Activated B cell treated with CpG ODN at 0.5 μM for 24 hours (primary cell): ENCODE data around the gene DNMBP. TPM values are rescaled to one million over a fixed set of nuclear protein-coding genes. Genes with fewer than 3 reads are reported as not detected.
"Not testable (repeated sequence)": the region's sequence is repeated elsewhere in the genome, so short reads cannot be mapped to it uniquely, and the experiment has no call there.

Experiments
- ATAC-seq: fragments of 200-7000 bp; cut with Tn5 transposase; one replicate; pipeline ENCODE4 v1.10.0; 2021; ENCODE audit warnings: low read depth, mild to moderate bottlenecking, moderate library complexity
- CTCF ChIA-PET: fragments of 350-600 bp; sonication (Branson Sonifier 250); formaldehyde crosslinking; loops from one replicate; lab custom pipeline; 2021; ENCODE audit warnings: antibody characterized with exemption; lab: Charles Lee
- POLR2A ChIA-PET: fragments of 350-600 bp; sonication (Branson Sonifier 250); formaldehyde crosslinking; loops from one replicate; lab custom pipeline; 2021; ENCODE audit warnings: antibody characterized with exemption; lab: Charles Lee
- DNase-seq: peaks from one replicate; pipeline ENCODE4 v3.0.0; 2022
- H3K27ac Mint-ChIP-seq: one replicate; pipeline ENCODE4 v1.8.0; 2020; ENCODE audit warnings: mixed read lengths
- H3K27me3 Mint-ChIP-seq: one replicate; pipeline ENCODE4 v1.8.0; 2021; ENCODE audit warnings: mixed read lengths
- H3K36me3 Mint-ChIP-seq: one replicate; pipeline ENCODE4 v1.8.0; 2021; ENCODE audit warnings: low read depth, mixed read lengths
- H3K4me1 Mint-ChIP-seq: one replicate; pipeline ENCODE4 v1.8.0; 2021; ENCODE audit warnings: mixed read lengths
- H3K4me3 Mint-ChIP-seq: one replicate; pipeline ENCODE4 v1.8.0; 2020; ENCODE audit warnings: mild to moderate bottlenecking, mixed read lengths
- H3K9me3 Mint-ChIP-seq: one replicate; pipeline ENCODE4 v1.8.0; 2020; ENCODE audit warnings: mixed read lengths
- CTCF ChIP-seq: fragments of 200-600 bp; IDR thresholded peaks from one replicate; pipeline ENCODE4 v1.8.0; 2022; ENCODE audit warnings: antibody characterized with exemption, mild to moderate bottlenecking
- intact Hi-C: fragments of 100-400 bp; cut with micrococcal nuclease; formaldehyde crosslinking; loops from one replicate; pipeline ENCODE4 v1.15.1; 2024
- total RNA-seq: library from RNA; stranded (reverse); gene quantifications from 2 replicates; pipeline ENCODE4 v1.2.3, GENCODE V29; 2022

Gene DNMBP
- total RNA-seq, 1 donor from 2014 or later = 13.1 TPM

- ChIA-PET CTCF (interaction anchor here (2.6 kb wide), 1 partner anchor 176 kb away, joined by 10 read pairs; no protein-coding TSS in a partner anchor), POLR2A (no interaction called here)
- Mint-ChIP-seq H3K9me3 (peaks cover 13% of the 10 kb centered on the region), H3K36me3 (no peaks in the 10 kb centered on the region), H3K27me3 (peaks cover 37% of the 10 kb centered on the region), H3K4me1 (no peaks in the 10 kb centered on the region), H3K27ac (no peak overlapping the region), H3K4me3 (no peak overlapping the region)
- no peak for TF ChIP-seq CTCF
- no peak for ATAC-seq
- no peak for DNase-seq
- intact Hi-C loops = no loop called here
Measured at GRCh38 chr10:99869581-99870122, 140.1 kb downstream of the DNMBP start.

- H3K9me3 Mint-ChIP-seq = peaks cover 13% of the 10 kb centered on the region
- H3K36me3 Mint-ChIP-seq, H3K27ac Mint-ChIP-seq, ATAC-seq, CTCF ChIA-PET, POLR2A ChIA-PET, intact Hi-C loops, DNase-seq, H3K4me3 Mint-ChIP-seq, H3K4me1 Mint-ChIP-seq: not testable (repeated sequence)
- H3K27me3 Mint-ChIP-seq = peaks cover 45% of the 10 kb centered on the region
Measured at GRCh38 chr10:99867250-99867649, 142.5 kb downstream of the DNMBP start.

GRCh38 chr10:99863535-99864240 lies 146.1 kb downstream of the DNMBP start:
- H3K4me3 Mint-ChIP-seq, ATAC-seq, H3K4me1 Mint-ChIP-seq, H3K27ac Mint-ChIP-seq, POLR2A ChIA-PET, DNase-seq, intact Hi-C loops, H3K36me3 Mint-ChIP-seq, CTCF ChIA-PET: not testable (repeated sequence)
- peaks cover 13% of the 10 kb centered on the region for H3K9me3 Mint-ChIP-seq
- peaks cover 40% of the 10 kb centered on the region for H3K27me3 Mint-ChIP-seq

- ChIA-PET CTCF (interaction anchor here (0.7 to 2.2 kb wide), 2 partner anchors 12 to 185 kb away, joined by 4 to 8 read pairs; no protein-coding TSS in a partner anchor), POLR2A (no interaction called here)
- peaks cover 13% of the 10 kb centered on the region for H3K27me3 Mint-ChIP-seq
- no peaks in the 10 kb centered on the region for H3K4me1 Mint-ChIP-seq
- no peak for ATAC-seq
- intact Hi-C loops = no loop called here
- H3K4me3 Mint-ChIP-seq = no peak overlapping the region
- no peak for TF ChIP-seq CTCF
- H3K9me3 Mint-ChIP-seq = peaks cover 3% of the 10 kb centered on the region
- H3K36me3 Mint-ChIP-seq = no peaks in the 10 kb centered on the region
- DNase-seq = no peak
- no peak overlapping the region for H3K27ac Mint-ChIP-seq
Measured at GRCh38 chr10:99860466-99860865, 149.3 kb downstream of the DNMBP start.

- ATAC-seq (no peak), DNase-seq (no peak)
- no peak overlapping the region for H3K4me3 Mint-ChIP-seq
- intact Hi-C loops = no loop called here
- H3K27me3 Mint-ChIP-seq = peaks cover 8% of the 10 kb centered on the region
- no peaks in the 10 kb centered on the region for H3K4me1 Mint-ChIP-seq
- no peak overlapping the region for H3K27ac Mint-ChIP-seq
- ChIA-PET CTCF (interaction anchor here (0.7 to 2.2 kb wide), 3 partner anchors 11 to 186 kb away, joined by 3 to 8 read pairs (median 4); no protein-coding TSS in a partner anchor), POLR2A (no interaction called here)
- no peak for TF ChIP-seq CTCF
- no peaks in the 10 kb centered on the region for H3K9me3 Mint-ChIP-seq
- H3K36me3 Mint-ChIP-seq = no peaks in the 10 kb centered on the region
Measured at GRCh38 chr10:99859585-99859984, 150.2 kb downstream of the DNMBP start.

- TF ChIP-seq CTCF = no peak
- ChIA-PET POLR2A (no interaction called here), CTCF (interaction anchor here (0.8 to 2.2 kb wide), 3 partner anchors 13 to 188 kb away, joined by 3 to 8 read pairs (median 5); no protein-coding TSS in a partner anchor)
- intact Hi-C loops = no loop called here
- no peak overlapping the region for H3K27ac Mint-ChIP-seq
- H3K9me3 Mint-ChIP-seq = no peaks in the 10 kb centered on the region
- H3K4me3 Mint-ChIP-seq = no peak overlapping the region
- H3K4me1 Mint-ChIP-seq = no peaks in the 10 kb centered on the region
- ATAC-seq = no peak
- peaks cover 3% of the 10 kb centered on the region for H3K27me3 Mint-ChIP-seq
- H3K36me3 Mint-ChIP-seq = no peaks in the 10 kb centered on the region
- DNase-seq = no peak
Measured at GRCh38 chr10:99858849-99859248, 150.9 kb downstream of the DNMBP start.
